A673 (cell line): Measurements from ENCODE around the gene AKNA. TPM values are rescaled to one million over a fixed set of nuclear protein-coding genes. Genes with fewer than 3 reads are reported as not detected.

Source experiments
- BruUV-seq: library from RNA; stranded (reverse); fragments of 400-500 nt; replicated peaks from 2 replicates; lab custom pipeline; 2021; lab: Mats Ljungman, UMichigan
- CTCF ChIA-PET: fragments of 300-600 bp; sonication (Branson Sonifier 250); formaldehyde crosslinking; loops from one replicate; lab custom pipeline; 2022; ENCODE audit warnings: antibody characterized with exemption; lab: Charles Lee
- POLR2A ChIA-PET: fragments of 300-600 bp; sonication (Branson Sonifier 250); formaldehyde crosslinking; loops from one replicate; lab custom pipeline; 2022; ENCODE audit warnings: antibody characterized with exemption; ENCODE audit not compliant: low non-redundant PET; lab: Charles Lee
- DNase-seq: peaks from one replicate; pipeline ENCODE4 v3.0.0-alpha.2; 2015; ENCODE audit warnings: low spot score
- H3K27ac ChIP-seq: fragments of 200-600 bp; sonication (generic); 2 replicates; pipeline ENCODE4 v1.5.1; 2016; ENCODE audit warnings: mixed run types, low read depth, mild to moderate bottlenecking, mixed read lengths, antibody characterized with exemption, low read length; ENCODE audit not compliant: poor library complexity, severe bottlenecking
- H3K27me3 ChIP-seq: fragments of 200-600 bp; sonication (generic); replicated peaks from 2 replicates; pipeline ENCODE4 v1.6.1; 2017; ENCODE audit warnings: mixed run types, low read depth, mild to moderate bottlenecking, mixed read lengths, antibody characterized with exemption, low read length; ENCODE audit not compliant: insufficient read depth, poor library complexity
- H3K36me3 ChIP-seq: fragments of 200-600 bp; sonication (generic); 2 replicates; pipeline ENCODE4 v1.6.1; 2016; ENCODE audit warnings: mixed run types, mild to moderate bottlenecking, mixed read lengths, antibody characterized with exemption, low read length; ENCODE audit not compliant: insufficient read depth, poor library complexity, severe bottlenecking
- H3K4me1 ChIP-seq: fragments of 200-600 bp; sonication (generic); 2 replicates; pipeline ENCODE4 v1.6.1; 2017; ENCODE audit warnings: mixed run types, mild to moderate bottlenecking, mixed read lengths, antibody characterized with exemption, low read length; ENCODE audit not compliant: insufficient read depth, poor library complexity, severe bottlenecking
- H3K4me3 ChIP-seq: fragments of 200-600 bp; sonication (generic); 2 replicates; pipeline ENCODE4 v1.5.1; 2016; ENCODE audit warnings: low read depth, mixed run types, mild to moderate bottlenecking, mixed read lengths, low read length; ENCODE audit not compliant: poor library complexity, severe bottlenecking
- H3K9me3 ChIP-seq: fragments of 200-600 bp; sonication (generic); 2 replicates; pipeline ENCODE4 v1.6.1; 2016; ENCODE audit warnings: mixed run types, low read depth, mild to moderate bottlenecking, mixed read lengths, antibody characterized with exemption, low read length; ENCODE audit not compliant: poor library complexity, severe bottlenecking
- EZH2 ChIP-seq: fragments of 200-600 bp; sonication (generic); IDR thresholded peaks from 2 replicates; pipeline ENCODE4 v1.6.1; 2017; ENCODE audit warnings: borderline replicate concordance, low read depth, mild to moderate bottlenecking, mixed read lengths, antibody characterized with exemption, low read length; ENCODE audit not compliant: poor library complexity, severe bottlenecking
- intact Hi-C: fragments of 100-400 bp; cut with micrococcal nuclease; formaldehyde crosslinking; loops from one replicate; pipeline ENCODE4 v1.10.0; 2022; ENCODE audit not compliant: unreplicated experiment
- total RNA-seq: library from RNA; stranded (reverse); gene quantifications from 2 replicates; pipeline ENCODE4 v1.2.3, GENCODE V29; 2021
- TF ChIP-seq, protein P1 (sequence below): fragments of 300-800, 200-600 bp; sonication (generic); conservative IDR thresholded peaks from 2 replicates; pipeline ENCODE4 v1.5.1; 2017; ENCODE audit warnings: low read depth, mild to moderate bottlenecking, antibody characterized with exemption, low read length, moderate library complexity, mixed read lengths

The AKNA gene
- total RNA-seq, 1 experiment from 2014 or later: 20.4 TPM

DNA sequence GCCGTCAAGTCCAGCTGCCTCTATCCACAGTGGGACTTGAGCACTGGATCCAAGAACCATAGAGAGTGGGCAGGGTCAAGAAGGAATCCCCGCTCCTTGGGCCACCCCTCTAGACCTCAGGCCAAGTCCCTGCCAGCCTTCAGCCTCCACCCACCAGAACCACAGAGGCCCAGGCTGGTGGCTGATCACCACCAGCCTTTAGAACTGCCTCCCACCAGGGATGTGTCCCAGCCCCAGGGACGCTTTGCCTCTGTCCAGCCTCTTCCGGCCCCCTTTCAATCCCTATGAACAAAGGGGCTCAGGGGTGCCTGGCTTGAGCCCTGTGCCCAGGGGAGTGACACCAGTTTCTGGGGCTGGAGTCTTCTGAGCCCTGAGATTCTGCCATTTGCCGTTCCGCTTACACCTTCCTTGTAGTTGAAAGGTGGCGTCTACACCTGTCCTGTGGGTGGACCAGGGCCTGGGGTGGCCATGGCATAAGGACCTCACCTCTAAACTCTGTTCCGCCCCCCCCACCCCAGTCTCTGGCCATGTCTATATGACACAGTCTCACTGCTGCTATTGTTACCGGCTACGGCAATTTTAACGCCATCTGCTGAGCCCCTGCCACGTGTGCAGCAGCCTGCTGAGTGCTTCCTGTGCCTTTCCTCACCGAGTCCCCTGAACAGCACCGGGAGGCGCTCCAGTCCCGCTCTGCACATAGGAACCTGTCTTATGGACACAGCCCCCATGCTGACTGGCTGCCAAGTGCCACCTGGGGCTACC is 100.6 kb downstream of the AKNA start:
- no peaks in the 10 kb centered on the region for H3K27me3 ChIP-seq
- H3K4me3 ChIP-seq: no peak overlapping the region
- ChIA-PET CTCF (interaction anchor here (0.8 to 1.1 kb wide), 2 partner anchors 179 to 205 kb away, joined by 3 to 4 read pairs; no protein-coding TSS in a partner anchor), POLR2A (no interaction called here)
- H3K4me1 ChIP-seq: peaks cover 7% of the 10 kb centered on the region
- peak; percentile 51 for DNase-seq
- intact Hi-C loops: no loop called here
- H3K36me3 ChIP-seq: peaks cover under 1% of the 10 kb centered on the region
- no TSS peak for BruUV-seq
- H3K27ac ChIP-seq: peak overlapping the region; percentile 4
- TF ChIP-seq EZH2: no peak
- TF ChIP-seq, protein P1, sequence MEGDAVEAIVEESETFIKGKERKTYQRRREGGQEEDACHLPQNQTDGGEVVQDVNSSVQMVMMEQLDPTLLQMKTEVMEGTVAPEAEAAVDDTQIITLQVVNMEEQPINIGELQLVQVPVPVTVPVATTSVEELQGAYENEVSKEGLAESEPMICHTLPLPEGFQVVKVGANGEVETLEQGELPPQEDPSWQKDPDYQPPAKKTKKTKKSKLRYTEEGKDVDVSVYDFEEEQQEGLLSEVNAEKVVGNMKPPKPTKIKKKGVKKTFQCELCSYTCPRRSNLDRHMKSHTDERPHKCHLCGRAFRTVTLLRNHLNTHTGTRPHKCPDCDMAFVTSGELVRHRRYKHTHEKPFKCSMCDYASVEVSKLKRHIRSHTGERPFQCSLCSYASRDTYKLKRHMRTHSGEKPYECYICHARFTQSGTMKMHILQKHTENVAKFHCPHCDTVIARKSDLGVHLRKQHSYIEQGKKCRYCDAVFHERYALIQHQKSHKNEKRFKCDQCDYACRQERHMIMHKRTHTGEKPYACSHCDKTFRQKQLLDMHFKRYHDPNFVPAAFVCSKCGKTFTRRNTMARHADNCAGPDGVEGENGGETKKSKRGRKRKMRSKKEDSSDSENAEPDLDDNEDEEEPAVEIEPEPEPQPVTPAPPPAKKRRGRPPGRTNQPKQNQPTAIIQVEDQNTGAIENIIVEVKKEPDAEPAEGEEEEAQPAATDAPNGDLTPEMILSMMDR: peak; percentile 35; the same call in 1 of the 2 replicates
- no peaks in the 10 kb centered on the region for H3K9me3 ChIP-seq

DNA sequence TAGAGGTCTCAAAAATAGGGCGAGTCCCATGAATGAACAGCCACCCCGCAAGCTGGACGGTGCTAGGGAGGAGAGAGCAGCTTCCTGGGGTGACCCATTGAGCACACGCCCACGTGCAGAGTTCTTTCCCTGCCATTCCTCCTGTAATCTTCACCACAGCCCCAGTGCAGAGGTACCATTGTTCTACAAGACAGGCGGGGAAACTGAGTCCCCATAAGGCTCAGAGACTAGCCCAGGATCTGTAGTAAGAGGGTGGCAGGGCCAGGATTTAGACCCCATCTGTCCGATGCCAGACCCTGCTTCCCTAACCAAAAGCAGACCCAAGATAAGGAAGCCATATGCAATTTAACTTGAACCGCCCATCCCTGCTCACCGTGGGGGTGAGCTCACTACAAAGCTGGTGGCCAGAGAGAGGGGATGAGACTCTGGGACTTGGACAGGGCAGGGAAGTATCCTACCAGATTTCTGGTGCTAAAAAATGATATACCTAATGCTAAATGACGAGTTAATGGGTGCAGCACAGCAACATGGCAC is 101.6 kb downstream of the AKNA start:
- peaks cover 14% of the 10 kb centered on the region for H3K4me1 ChIP-seq
- intact Hi-C loops: no loop called here
- no peaks in the 10 kb centered on the region for H3K9me3 ChIP-seq
- no peak overlapping the region for H3K27ac ChIP-seq
- no peaks in the 10 kb centered on the region for H3K27me3 ChIP-seq
- CTCF ChIA-PET: interaction anchor here (2.0 kb wide), 1 partner anchor 178 kb away, joined by 6 read pairs; no protein-coding TSS in a partner anchor
- no peak overlapping the region for H3K4me3 ChIP-seq
- no TSS peak for BruUV-seq
- TF ChIP-seq EZH2: no peak
- TF ChIP-seq, protein P1: no peak
- H3K36me3 ChIP-seq: no peaks in the 10 kb centered on the region
- no peak for DNase-seq
- POLR2A ChIA-PET: no interaction called here

DNA sequence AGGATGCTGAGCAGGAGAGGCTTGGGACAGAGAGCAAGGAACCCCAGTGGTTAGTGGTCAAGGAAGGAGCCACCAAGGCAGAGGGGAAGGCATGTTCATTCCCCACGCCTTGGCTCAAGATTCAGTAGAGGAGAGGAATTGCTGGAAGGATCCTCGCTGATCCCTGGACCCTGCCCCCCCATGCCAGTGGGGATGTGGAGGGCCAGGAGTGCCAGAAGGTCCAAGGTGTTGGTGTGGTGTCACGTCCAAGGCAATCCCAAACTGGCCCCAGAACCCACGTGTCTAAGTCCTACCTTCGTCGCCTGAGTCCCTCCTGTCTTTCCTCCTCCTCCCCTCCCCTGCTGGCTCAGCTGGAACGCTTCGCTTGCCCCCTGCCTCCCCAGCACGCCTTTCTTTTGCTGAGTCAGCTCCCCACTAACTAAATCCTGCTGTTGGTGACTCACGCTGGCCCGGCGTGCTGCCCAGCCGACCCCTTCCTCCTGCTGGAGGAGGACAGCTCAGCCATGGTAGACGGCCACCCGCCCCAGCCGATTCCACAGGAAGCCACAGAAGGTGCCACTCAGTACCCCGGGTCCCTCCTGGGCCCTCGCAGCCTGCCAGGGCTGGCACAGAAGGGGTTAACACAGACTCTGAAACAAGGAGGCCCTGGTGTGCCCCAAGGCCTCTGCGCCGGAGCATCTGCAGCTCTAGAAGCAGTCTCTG is 102.5 kb downstream of the AKNA start:
- no peak overlapping the region for H3K4me3 ChIP-seq
- no peaks in the 10 kb centered on the region for H3K27me3 ChIP-seq
- intact Hi-C loops: no loop called here
- BruUV-seq: no TSS peak
- TF ChIP-seq, protein P1: no peak
- TF ChIP-seq EZH2: no peak
- DNase-seq: peak; percentile 59
- peaks cover 16% of the 10 kb centered on the region for H3K4me1 ChIP-seq
- CTCF ChIA-PET: interaction anchor here (2.0 kb wide), 1 partner anchor 177 kb away, joined by 6 read pairs; no protein-coding TSS in a partner anchor
- no peaks in the 10 kb centered on the region for H3K36me3 ChIP-seq
- H3K9me3 ChIP-seq: no peaks in the 10 kb centered on the region
- no peak overlapping the region for H3K27ac ChIP-seq
- POLR2A ChIA-PET: no interaction called here
